ENCODE results near the gene TMEM242.

Gene TMEM242

DNA sequence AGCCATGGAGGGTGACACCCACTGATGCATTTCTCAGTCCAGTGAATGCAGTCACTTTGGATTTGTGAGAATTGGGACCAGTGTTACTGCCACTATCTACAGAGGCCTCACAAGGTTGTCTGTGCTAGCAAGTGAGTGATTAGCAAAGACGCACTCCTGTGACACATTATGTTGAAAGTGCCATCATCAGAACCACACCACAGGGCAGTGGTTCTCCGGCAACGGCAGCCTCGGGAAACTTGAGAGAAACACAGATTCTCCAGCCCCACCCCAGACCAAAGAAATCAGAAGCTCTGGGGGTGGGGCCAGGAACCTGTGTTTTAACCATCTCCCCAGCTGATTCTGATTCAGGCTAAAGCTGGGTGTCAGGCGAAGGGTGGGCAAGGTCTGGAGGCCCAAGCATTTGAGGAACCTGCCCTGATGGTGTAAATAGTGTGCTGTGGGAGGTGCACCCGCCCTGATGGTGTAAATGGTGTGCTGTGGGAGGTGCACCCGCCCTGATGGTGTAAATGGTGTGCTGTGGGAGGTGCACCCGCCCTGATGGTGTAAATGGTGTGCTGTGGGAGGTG, 39.9 kb downstream of the TMEM242 start:
- no peak overlapping the region for H3K27ac ChIP-seq (ENCODE audit: low read depth, low read length)
- H3K27me3 ChIP-seq (ENCODE audit: control insufficient read depth in 1 of 2, insufficient read depth in 2 of 2, low read length in 2 of 2) = no peaks in the 10 kb centered on the region
- H3K9ac ChIP-seq (ENCODE audit: low read depth in 1 of 2, low read length in 2 of 2) = no peak overlapping the region
- no peak overlapping the region for H3K4me3 ChIP-seq (ENCODE audit: low read depth in 1 of 2, low read length in 2 of 2)
- no peaks in the 10 kb centered on the region for H3K36me3 ChIP-seq (ENCODE audit: control insufficient read depth in 1 of 2, insufficient read depth in 2 of 2, low read length in 2 of 2)
- peaks cover 0 to 6% of the 10 kb centered on the region in 2 donors for H3K4me1 ChIP-seq (ENCODE audit: control insufficient read depth in 1 of 2, insufficient read depth in 2 of 2, low read length in 2 of 2)
- H3K9me3 ChIP-seq (ENCODE audit: control insufficient read depth in 1 of 2, low read length in 2 of 2) = no peaks in the 10 kb centered on the region

DNA sequence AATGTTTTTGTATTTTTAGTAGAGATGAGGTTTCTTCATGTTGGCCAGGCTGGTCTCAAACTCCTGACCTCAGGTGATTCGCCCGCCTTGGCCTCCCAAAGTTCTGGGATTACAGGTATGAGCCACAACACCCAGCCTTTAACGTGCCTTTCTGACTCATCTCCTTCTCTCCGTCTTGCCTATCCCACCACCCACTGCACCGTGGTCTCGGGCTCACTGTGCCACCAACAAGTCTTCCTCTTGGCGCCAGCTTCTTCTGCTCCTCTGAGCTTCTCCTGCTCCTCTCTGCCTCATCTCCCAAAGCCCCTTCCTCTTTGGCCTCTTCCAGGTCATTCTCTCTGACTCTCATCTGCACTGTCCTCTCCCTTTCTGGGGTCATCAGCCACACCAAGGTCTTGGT, 41.0 kb downstream of the TMEM242 start:
- H3K4me3 ChIP-seq (ENCODE audit: low read depth in 1 of 2, low read length in 2 of 2) = no peak overlapping the region
- H3K27ac ChIP-seq (ENCODE audit: low read depth, low read length) = no peak overlapping the region
- no peaks in the 10 kb centered on the region for H3K9me3 ChIP-seq (ENCODE audit: control insufficient read depth in 1 of 2, low read length in 2 of 2)
- no peaks in the 10 kb centered on the region for H3K27me3 ChIP-seq (ENCODE audit: control insufficient read depth in 1 of 2, insufficient read depth in 2 of 2, low read length in 2 of 2)
- no peaks in the 10 kb centered on the region for H3K36me3 ChIP-seq (ENCODE audit: control insufficient read depth in 1 of 2, insufficient read depth in 2 of 2, low read length in 2 of 2)
- no peak overlapping the region for H3K9ac ChIP-seq (ENCODE audit: low read depth in 1 of 2, low read length in 2 of 2)
- peaks cover 0 to 6% of the 10 kb centered on the region in 2 donors for H3K4me1 ChIP-seq (ENCODE audit: control insufficient read depth in 1 of 2, insufficient read depth in 2 of 2, low read length in 2 of 2)

DNA sequence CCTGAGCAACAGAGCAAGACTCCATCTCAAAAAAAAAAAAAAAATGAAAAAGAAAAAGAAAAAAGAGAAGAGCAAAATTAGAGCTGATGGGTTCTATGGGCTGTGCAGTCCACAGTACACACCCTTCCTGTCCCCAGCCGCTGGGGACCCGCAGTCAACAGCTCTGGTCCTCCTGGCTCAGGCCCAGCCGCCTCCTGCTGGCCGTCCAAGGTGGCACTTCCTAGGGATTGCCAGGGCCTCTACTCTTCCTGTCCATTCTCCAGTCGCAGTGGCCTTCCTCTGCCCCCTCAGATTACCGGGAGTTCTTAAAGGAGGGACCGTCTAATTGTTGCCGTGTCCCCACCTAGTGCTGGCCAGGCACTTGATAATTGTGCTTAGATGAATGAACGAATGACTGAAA, 41.7 kb downstream of the TMEM242 start:
- Histone ChIP-seq H3K4me1 (ENCODE audit: control insufficient read depth in 1 of 2, insufficient read depth in 2 of 2, low read length in 2 of 2) (peaks cover 0 to 6% of the 10 kb centered on the region in 2 donors), H3K4me3 (ENCODE audit: low read depth in 1 of 2, low read length in 2 of 2) (no peak overlapping the region), H3K27ac (ENCODE audit: low read depth, low read length) (no peak overlapping the region), H3K9me3 (ENCODE audit: control insufficient read depth in 1 of 2, low read length in 2 of 2) (no peaks in the 10 kb centered on the region), H3K27me3 (ENCODE audit: control insufficient read depth in 1 of 2, insufficient read depth in 2 of 2, low read length in 2 of 2) (no peaks in the 10 kb centered on the region), H3K9ac (ENCODE audit: low read depth in 1 of 2, low read length in 2 of 2) (no peak overlapping the region), H3K36me3 (ENCODE audit: control insufficient read depth in 1 of 2, insufficient read depth in 2 of 2, low read length in 2 of 2) (no peaks in the 10 kb centered on the region)

DNA sequence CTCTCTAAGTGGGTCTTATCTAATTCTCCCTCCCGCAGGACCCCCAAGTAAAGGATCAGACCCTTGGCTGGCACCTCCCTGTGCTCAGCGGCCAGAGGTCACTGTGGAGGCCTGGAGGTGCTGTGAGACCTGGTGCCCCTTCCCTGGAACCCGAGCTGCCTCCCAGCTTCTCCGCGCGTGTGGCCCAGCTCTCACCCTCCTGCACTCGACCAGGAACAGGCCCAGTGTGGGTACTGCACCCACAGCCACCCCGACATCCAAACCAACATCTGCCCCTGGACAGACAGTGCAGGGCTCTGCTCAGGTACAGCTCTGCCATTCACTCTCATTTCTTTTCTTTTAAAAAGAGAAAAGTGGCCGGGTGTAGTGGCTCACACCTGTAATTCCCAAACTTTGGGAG, 42.4 kb downstream of the TMEM242 start:
- no peak overlapping the region for H3K4me3 ChIP-seq (ENCODE audit: low read depth in 1 of 2, low read length in 2 of 2)
- H3K9me3 ChIP-seq (ENCODE audit: control insufficient read depth in 1 of 2, low read length in 2 of 2) = no peaks in the 10 kb centered on the region
- H3K36me3 ChIP-seq (ENCODE audit: control insufficient read depth in 1 of 2, insufficient read depth in 2 of 2, low read length in 2 of 2) = no peaks in the 10 kb centered on the region
- no peaks in the 10 kb centered on the region for H3K27me3 ChIP-seq (ENCODE audit: control insufficient read depth in 1 of 2, insufficient read depth in 2 of 2, low read length in 2 of 2)
- H3K4me1 ChIP-seq (ENCODE audit: control insufficient read depth in 1 of 2, insufficient read depth in 2 of 2, low read length in 2 of 2) = peaks cover 0 to 6% of the 10 kb centered on the region in 2 donors
- no peak overlapping the region for H3K27ac ChIP-seq (ENCODE audit: low read depth, low read length)
- H3K9ac ChIP-seq (ENCODE audit: low read depth in 1 of 2, low read length in 2 of 2) = no peak overlapping the region

DNA sequence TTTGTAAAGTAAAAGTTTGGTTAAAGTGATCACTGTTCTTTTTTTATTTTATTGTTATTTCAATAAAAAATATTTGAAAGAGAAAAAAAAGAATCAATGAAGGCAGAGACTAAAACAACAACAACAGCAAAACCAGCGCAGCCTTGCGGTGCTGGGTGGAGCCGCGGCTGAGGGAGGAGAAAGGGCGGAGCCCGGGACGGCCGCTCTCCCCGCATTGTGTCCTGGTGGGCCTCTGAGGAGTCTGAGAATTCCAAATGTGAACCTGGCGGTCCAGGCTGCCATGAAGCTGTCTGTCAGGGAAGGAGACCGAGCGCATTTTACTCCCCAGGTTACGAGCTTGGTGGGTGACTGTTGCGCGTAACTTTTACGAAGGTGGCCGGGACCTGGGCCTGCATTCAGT, 43.2 kb downstream of the TMEM242 start:
- H3K4me1 ChIP-seq (ENCODE audit: control insufficient read depth in 1 of 2, insufficient read depth in 2 of 2, low read length in 2 of 2) = peaks cover 3 to 4% of the 10 kb centered on the region in 2 donors
- no peaks in the 10 kb centered on the region for H3K9me3 ChIP-seq (ENCODE audit: control insufficient read depth in 1 of 2, low read length in 2 of 2)
- no peaks in the 10 kb centered on the region for H3K36me3 ChIP-seq (ENCODE audit: control insufficient read depth in 1 of 2, insufficient read depth in 2 of 2, low read length in 2 of 2)
- H3K27me3 ChIP-seq (ENCODE audit: control insufficient read depth in 1 of 2, insufficient read depth in 2 of 2, low read length in 2 of 2) = no peaks in the 10 kb centered on the region
- no peak overlapping the region for H3K9ac ChIP-seq (ENCODE audit: low read depth in 1 of 2, low read length in 2 of 2)
- H3K4me3 ChIP-seq (ENCODE audit: low read depth in 1 of 2, low read length in 2 of 2) = no peak overlapping the region
- H3K27ac ChIP-seq (ENCODE audit: low read depth, low read length) = no peak overlapping the region

DNA sequence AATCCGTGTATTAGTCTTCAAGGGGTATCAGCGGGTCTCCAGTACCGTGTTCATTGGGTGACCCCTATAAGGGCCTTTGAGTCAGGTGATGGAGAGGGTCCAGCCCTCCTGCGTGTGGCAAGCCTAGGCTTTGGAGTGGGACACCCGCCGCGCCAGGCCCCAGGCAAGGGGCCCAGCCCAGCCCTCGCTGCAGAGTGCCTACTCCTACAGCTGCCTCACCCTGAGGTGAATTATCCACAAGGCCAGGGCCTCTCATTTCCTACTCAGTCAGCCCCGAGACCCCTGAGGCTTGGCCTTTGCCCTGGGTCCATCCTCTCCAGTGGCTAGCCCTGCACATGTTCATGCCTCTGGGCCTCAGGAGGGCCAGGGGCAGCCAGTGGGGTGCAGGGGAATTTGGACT, 45.1 kb downstream of the TMEM242 start:
- no peak overlapping the region for H3K9ac ChIP-seq (ENCODE audit: low read depth in 1 of 2, low read length in 2 of 2)
- H3K9me3 ChIP-seq (ENCODE audit: control insufficient read depth in 1 of 2, low read length in 2 of 2) = no peaks in the 10 kb centered on the region
- no peak overlapping the region for H3K27ac ChIP-seq (ENCODE audit: low read depth, low read length)
- no peak overlapping the region for H3K4me3 ChIP-seq (ENCODE audit: low read depth in 1 of 2, low read length in 2 of 2)
- no peaks in the 10 kb centered on the region for H3K36me3 ChIP-seq (ENCODE audit: control insufficient read depth in 1 of 2, insufficient read depth in 2 of 2, low read length in 2 of 2)
- H3K27me3 ChIP-seq (ENCODE audit: control insufficient read depth in 1 of 2, insufficient read depth in 2 of 2, low read length in 2 of 2) = no peaks in the 10 kb centered on the region
- peaks cover 6 to 8% of the 10 kb centered on the region in 2 donors for H3K4me1 ChIP-seq (ENCODE audit: control insufficient read depth in 1 of 2, insufficient read depth in 2 of 2, low read length in 2 of 2)

DNA sequence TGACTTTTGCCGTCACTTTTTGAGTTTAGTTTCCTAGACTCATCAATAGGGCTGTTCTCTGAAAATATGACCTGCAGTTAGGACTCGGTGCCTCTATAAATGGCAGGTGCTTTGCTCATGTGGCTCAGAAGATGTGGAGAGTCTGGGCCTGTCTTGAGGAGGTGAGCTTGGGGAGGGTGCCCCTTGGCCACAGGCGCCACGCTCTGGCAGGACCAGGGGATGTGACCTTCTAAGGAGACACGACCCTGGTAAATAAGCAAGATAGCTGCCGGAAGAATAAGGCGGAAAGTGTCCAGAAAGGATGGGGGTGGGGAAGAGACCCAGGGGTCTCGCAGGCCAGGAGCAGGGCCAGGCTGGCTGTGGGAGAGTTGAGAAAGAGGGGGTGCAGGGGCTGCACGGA, 46.6 kb downstream of the TMEM242 start:
- Histone ChIP-seq H3K27ac (ENCODE audit: low read depth, low read length) (no peak overlapping the region), H3K4me3 (ENCODE audit: low read depth in 1 of 2, low read length in 2 of 2) (no peak overlapping the region), H3K9me3 (ENCODE audit: control insufficient read depth in 1 of 2, low read length in 2 of 2) (no peaks in the 10 kb centered on the region), H3K27me3 (ENCODE audit: control insufficient read depth in 1 of 2, insufficient read depth in 2 of 2, low read length in 2 of 2) (peaks cover 0 to 4% of the 10 kb centered on the region in 2 donors), H3K4me1 (ENCODE audit: control insufficient read depth in 1 of 2, insufficient read depth in 2 of 2, low read length in 2 of 2) (peaks cover 6 to 8% of the 10 kb centered on the region in 2 donors), H3K36me3 (ENCODE audit: control insufficient read depth in 1 of 2, insufficient read depth in 2 of 2, low read length in 2 of 2) (no peaks in the 10 kb centered on the region), H3K9ac (ENCODE audit: low read depth in 1 of 2, low read length in 2 of 2) (no peak overlapping the region)

DNA sequence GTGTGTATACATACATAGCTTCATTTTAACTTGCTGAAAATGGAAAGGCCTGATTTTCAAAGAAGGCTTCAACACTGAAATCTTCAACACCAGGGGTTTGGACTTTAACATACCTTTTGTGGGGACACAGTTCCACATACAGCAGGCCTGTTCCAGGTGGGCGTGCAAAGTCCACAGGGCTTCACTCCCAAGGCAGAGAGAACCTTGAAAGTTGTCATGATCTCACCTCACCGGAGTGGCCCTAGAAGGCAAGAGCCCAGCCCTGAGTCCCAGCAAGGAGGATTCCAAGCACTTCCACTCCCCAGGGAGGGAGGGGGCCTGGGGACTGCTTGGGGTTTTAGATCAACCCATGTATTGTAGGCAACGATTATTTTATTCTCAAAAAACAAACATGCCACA, 47.2 kb downstream of the TMEM242 start:
- H3K9ac ChIP-seq (ENCODE audit: low read depth in 1 of 2, low read length in 2 of 2) = no peak overlapping the region

DNA sequence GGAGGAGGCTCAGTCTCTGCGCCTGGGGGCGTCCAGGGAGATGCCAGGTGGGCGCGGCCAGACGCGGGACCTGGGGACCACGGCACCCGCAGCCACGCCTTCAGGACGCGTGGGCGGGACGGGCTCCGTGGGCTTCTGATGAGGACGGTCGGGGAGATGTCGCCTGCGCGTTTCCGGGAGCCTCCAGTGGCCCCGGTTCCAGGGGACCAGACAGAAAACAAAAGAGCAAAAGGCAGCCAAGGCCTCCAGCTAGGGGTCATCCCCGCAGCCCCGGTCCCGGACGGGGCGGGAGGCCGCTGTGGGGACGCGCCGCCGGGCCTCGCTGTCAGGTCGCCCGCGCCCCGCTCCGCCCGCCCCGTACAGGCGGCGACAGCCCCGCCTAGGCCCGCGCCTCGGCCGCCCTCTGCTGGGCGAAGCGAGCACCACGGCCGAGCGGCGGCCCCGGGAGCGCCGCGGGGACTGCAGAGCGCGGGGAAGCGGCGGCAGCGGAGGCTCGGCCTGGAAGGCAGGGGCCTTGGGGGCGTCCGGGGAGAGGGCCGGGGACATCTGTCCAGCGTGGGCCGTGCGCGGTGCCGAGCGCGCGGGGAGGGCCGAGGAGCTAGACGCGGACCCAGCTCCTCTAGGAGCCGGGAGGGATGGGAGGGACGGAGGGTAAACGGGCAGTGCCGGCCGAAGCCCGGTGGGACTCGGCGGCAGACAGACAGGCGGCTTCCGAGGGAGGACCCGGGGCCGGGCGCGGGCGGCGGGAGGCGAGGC, 48.7 kb downstream of the TMEM242 start:
- Histone ChIP-seq H3K4me1 (ENCODE audit: control insufficient read depth in 1 of 2, insufficient read depth in 2 of 2, low read length in 2 of 2) (peaks cover 6 to 8% of the 10 kb centered on the region in 2 donors), H3K36me3 (ENCODE audit: control insufficient read depth in 1 of 2, insufficient read depth in 2 of 2, low read length in 2 of 2) (no peaks in the 10 kb centered on the region), H3K9ac (ENCODE audit: low read depth in 1 of 2, low read length in 2 of 2) (peak overlapping the region; percentile 66 to 67), H3K27ac (ENCODE audit: low read depth, low read length) (no peak overlapping the region), H3K9me3 (ENCODE audit: control insufficient read depth in 1 of 2, low read length in 2 of 2) (no peaks in the 10 kb centered on the region), H3K4me3 (ENCODE audit: low read depth in 1 of 2, low read length in 2 of 2) (peak overlapping the region; percentile 66 to 72), H3K27me3 (ENCODE audit: control insufficient read depth in 1 of 2, insufficient read depth in 2 of 2, low read length in 2 of 2) (peaks cover 0 to 4% of the 10 kb centered on the region in 2 donors)

More for the DNA sequence above, 47.2 kb downstream of the TMEM242 start:
- H3K9me3 ChIP-seq (ENCODE audit: control insufficient read depth in 1 of 2, low read length in 2 of 2) = no peaks in the 10 kb centered on the region
- no peaks in the 10 kb centered on the region for H3K36me3 ChIP-seq (ENCODE audit: control insufficient read depth in 1 of 2, insufficient read depth in 2 of 2, low read length in 2 of 2)
- no peak overlapping the region for H3K27ac ChIP-seq (ENCODE audit: low read depth, low read length)
- no peak overlapping the region for H3K4me3 ChIP-seq (ENCODE audit: low read depth in 1 of 2, low read length in 2 of 2)
- H3K27me3 ChIP-seq (ENCODE audit: control insufficient read depth in 1 of 2, insufficient read depth in 2 of 2, low read length in 2 of 2) = peaks cover 0 to 4% of the 10 kb centered on the region in 2 donors
- peaks cover 6 to 8% of the 10 kb centered on the region in 2 donors for H3K4me1 ChIP-seq (ENCODE audit: control insufficient read depth in 1 of 2, insufficient read depth in 2 of 2, low read length in 2 of 2)

DNA sequence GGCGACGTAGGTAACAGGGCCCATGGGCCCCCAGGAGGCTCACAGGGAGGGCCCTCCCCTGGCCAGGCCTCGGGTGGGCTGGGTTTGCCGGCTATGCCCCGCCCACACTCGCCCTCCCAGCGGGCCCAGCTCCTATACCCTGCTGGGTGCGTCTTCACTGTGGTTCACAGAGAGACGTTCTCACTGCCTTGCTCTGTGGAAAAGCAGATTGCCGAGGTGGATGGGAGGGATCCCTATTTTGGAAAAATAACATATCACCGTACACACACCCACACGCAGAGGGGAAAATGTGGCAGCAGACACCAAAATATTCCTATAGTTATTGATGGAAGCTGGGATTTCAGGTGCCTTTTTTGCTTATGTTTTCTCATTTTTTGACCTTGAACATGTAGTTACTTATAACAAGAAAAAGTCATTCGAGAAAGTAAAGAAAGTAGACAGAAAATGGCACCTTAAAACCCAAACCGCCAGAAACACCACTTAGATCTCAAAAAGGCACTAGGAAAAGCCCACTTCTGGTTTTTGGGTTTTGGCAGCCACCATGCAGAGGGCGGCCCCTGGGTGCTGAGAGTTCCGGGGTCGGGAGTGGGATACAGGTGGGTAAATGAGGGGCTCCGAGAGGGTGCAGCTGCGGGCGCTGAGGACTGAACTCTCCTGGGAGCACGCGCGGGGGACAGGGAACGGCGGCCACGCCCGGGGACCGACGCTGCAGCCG, 49.4 kb downstream of the TMEM242 start:
- Histone ChIP-seq H3K9ac (ENCODE audit: low read depth in 1 of 2, low read length in 2 of 2) (peak overlapping the region; percentile 36 to 67), H3K27me3 (ENCODE audit: control insufficient read depth in 1 of 2, insufficient read depth in 2 of 2, low read length in 2 of 2) (peaks cover 0 to 4% of the 10 kb centered on the region in 2 donors), H3K9me3 (ENCODE audit: control insufficient read depth in 1 of 2, low read length in 2 of 2) (no peaks in the 10 kb centered on the region), H3K27ac (ENCODE audit: low read depth, low read length) (no peak overlapping the region), H3K36me3 (ENCODE audit: control insufficient read depth in 1 of 2, insufficient read depth in 2 of 2, low read length in 2 of 2) (no peaks in the 10 kb centered on the region), H3K4me3 (ENCODE audit: low read depth in 1 of 2, low read length in 2 of 2) (peak overlapping the region; percentile 66 to 72), H3K4me1 (ENCODE audit: control insufficient read depth in 1 of 2, insufficient read depth in 2 of 2, low read length in 2 of 2) (peaks cover 6 to 8% of the 10 kb centered on the region in 2 donors)
